IMR-90 (cell line): ENCODE results near the gene CDC6.

Experiments
- POLR2A ChIP-seq: IDR thresholded peaks from 2 replicates; pipeline ENCODE4 v1.6.1; 2012; ENCODE audit warnings: mild to moderate bottlenecking, low read depth, low read length
- RFX5 ChIP-seq: IDR thresholded peaks from 2 replicates; pipeline ENCODE4 v1.8.0; 2012; ENCODE audit warnings: low read depth, mild to moderate bottlenecking, low read length, moderate library complexity
- SMC3 ChIP-seq: fragments of 150-350 bp; IDR thresholded peaks from 2 replicates; pipeline ENCODE4 v1.6.1; 2016; ENCODE audit warnings: low read depth, mild to moderate bottlenecking, antibody characterized with exemption, low read length, moderate library complexity
- TF ChIP-seq, protein P1 (sequence below): conservative IDR thresholded peaks from 2 replicates; pipeline ENCODE4 v1.5.1; 2012; ENCODE audit warnings: mild to moderate bottlenecking, low read depth, low read length, improper control_type of control experiment
- TF ChIP-seq, protein P2 (sequence below): fragments of 150-350 bp; IDR thresholded peaks from 2 replicates; pipeline ENCODE4 v1.6.1; 2016; ENCODE audit warnings: low read depth, mild to moderate bottlenecking, low read length, moderate library complexity, borderline replicate concordance
- TF ChIP-seq, protein P3 (sequence below): fragments of 150-350 bp; IDR thresholded peaks from 2 replicates; pipeline ENCODE4 v1.6.1; 2017; ENCODE audit warnings: mild to moderate bottlenecking, antibody characterized with exemption, low read length, low read depth

DNA sequence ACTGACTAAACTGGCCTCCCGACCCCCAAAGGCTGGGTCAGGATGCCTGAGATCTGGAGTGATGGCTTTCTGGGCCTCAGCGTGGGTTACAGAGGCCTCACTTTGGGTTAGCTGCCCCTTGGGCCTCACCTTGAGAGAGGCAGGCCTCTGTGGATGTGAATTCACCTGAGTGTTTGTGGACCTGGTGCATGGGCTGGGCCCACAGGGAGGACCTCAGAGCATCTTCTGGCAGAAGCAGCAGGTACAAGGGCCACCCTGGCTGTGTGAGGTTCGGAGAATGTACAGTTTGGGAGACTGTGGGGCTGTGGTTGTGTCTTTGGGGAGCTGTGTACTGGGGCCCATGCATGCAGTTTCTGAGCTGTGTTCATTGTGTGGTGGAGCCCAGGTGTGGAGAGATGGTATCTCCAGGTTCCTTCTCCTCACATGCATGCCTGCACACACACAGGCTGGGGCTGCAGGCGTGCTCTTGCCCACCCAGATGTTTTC lies 39.6 kb downstream of the CDC6 start:
- TF ChIP-seq, protein P1, sequence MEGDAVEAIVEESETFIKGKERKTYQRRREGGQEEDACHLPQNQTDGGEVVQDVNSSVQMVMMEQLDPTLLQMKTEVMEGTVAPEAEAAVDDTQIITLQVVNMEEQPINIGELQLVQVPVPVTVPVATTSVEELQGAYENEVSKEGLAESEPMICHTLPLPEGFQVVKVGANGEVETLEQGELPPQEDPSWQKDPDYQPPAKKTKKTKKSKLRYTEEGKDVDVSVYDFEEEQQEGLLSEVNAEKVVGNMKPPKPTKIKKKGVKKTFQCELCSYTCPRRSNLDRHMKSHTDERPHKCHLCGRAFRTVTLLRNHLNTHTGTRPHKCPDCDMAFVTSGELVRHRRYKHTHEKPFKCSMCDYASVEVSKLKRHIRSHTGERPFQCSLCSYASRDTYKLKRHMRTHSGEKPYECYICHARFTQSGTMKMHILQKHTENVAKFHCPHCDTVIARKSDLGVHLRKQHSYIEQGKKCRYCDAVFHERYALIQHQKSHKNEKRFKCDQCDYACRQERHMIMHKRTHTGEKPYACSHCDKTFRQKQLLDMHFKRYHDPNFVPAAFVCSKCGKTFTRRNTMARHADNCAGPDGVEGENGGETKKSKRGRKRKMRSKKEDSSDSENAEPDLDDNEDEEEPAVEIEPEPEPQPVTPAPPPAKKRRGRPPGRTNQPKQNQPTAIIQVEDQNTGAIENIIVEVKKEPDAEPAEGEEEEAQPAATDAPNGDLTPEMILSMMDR, result no peak
- no peak for TF ChIP-seq SMC3
- TF ChIP-seq, protein P2, sequence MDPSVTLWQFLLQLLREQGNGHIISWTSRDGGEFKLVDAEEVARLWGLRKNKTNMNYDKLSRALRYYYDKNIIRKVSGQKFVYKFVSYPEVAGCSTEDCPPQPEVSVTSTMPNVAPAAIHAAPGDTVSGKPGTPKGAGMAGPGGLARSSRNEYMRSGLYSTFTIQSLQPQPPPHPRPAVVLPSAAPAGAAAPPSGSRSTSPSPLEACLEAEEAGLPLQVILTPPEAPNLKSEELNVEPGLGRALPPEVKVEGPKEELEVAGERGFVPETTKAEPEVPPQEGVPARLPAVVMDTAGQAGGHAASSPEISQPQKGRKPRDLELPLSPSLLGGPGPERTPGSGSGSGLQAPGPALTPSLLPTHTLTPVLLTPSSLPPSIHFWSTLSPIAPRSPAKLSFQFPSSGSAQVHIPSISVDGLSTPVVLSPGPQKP, result no peak
- TF ChIP-seq POLR2A, result no peak
- TF ChIP-seq, protein P3, sequence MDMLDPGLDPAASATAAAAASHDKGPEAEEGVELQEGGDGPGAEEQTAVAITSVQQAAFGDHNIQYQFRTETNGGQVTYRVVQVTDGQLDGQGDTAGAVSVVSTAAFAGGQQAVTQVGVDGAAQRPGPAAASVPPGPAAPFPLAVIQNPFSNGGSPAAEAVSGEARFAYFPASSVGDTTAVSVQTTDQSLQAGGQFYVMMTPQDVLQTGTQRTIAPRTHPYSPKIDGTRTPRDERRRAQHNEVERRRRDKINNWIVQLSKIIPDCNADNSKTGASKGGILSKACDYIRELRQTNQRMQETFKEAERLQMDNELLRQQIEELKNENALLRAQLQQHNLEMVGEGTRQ, result no peak
- TF ChIP-seq RFX5, result no peak
